ENCODE data around the gene CD99L2. TPM values are rescaled to one million over a fixed set of nuclear protein-coding genes. Genes with fewer than 3 reads are reported as not detected.

CD99L2 gene
- total RNA-seq, 1 experiment from 2014 or later, result 7.3 TPM

DNA sequence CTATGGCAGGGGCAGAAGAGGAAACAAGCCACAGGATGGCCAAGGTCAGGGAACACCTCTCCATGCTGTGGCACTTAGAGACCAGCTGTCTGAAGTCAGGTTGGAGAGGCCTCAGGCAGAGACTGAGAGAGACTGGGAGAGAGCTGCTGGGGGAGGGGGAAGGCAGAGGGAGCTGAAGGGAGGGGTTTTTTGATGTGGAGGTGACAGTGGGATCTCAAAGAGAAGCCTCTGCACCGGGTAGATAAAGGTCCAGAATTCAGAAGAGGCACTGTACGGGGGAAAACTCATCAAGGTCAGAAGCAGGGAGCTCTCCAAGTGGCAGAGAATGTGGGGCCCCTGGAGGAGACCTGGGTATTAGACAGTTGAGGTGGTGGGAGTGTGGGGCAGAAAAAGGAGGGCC is 43.1 kb upstream of the CD99L2 start:
- H2BK12ac ChIP-seq (ENCODE audit: insufficient read length, low read depth, low read length), result no peak overlapping the region
- H4K5ac ChIP-seq (ENCODE audit: insufficient read length, low read depth, low read length), result no peak overlapping the region
- no peak overlapping the region for H2BK15ac ChIP-seq (ENCODE audit: low read depth, low read length)
- H3K27ac Mint-ChIP-seq, result no peak overlapping the region
- H4K8ac ChIP-seq (replicated peaks; ENCODE audit: insufficient read length, low read depth, low read length), result no peak overlapping the region
- H3K4ac ChIP-seq (ENCODE audit: low read depth, low read length), result no peak overlapping the region
- no peak overlapping the region for H2AK5ac ChIP-seq (ENCODE audit: insufficient read length, low read length)
- no peaks in the 10 kb centered on the region for H3K9me3 ChIP-seq (ENCODE audit: control insufficient read depth, low read depth, low read length)
- TF ChIP-seq, protein P1, sequence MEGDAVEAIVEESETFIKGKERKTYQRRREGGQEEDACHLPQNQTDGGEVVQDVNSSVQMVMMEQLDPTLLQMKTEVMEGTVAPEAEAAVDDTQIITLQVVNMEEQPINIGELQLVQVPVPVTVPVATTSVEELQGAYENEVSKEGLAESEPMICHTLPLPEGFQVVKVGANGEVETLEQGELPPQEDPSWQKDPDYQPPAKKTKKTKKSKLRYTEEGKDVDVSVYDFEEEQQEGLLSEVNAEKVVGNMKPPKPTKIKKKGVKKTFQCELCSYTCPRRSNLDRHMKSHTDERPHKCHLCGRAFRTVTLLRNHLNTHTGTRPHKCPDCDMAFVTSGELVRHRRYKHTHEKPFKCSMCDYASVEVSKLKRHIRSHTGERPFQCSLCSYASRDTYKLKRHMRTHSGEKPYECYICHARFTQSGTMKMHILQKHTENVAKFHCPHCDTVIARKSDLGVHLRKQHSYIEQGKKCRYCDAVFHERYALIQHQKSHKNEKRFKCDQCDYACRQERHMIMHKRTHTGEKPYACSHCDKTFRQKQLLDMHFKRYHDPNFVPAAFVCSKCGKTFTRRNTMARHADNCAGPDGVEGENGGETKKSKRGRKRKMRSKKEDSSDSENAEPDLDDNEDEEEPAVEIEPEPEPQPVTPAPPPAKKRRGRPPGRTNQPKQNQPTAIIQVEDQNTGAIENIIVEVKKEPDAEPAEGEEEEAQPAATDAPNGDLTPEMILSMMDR (conservative IDR thresholded peaks at IDR 0.05), result no peak
- no peaks in the 10 kb centered on the region for H3K23me2 ChIP-seq (ENCODE audit: insufficient read length, low read depth, low read length, poor library complexity, severe bottlenecking)
- H3K4me3 Mint-ChIP-seq, result no peak overlapping the region
- no peak overlapping the region for H3K14ac ChIP-seq (ENCODE audit: insufficient read depth, low read length)
- H2BK120ac ChIP-seq (ENCODE audit: low read depth, low read length, poor library complexity, severe bottlenecking), result no peak overlapping the region
- WGBS (ENCODE audit: extremely low coverage, insufficient read length, low lambda C conversion rate), result no CpG with 5 or more reads among the region's 2 CpGs
- peaks cover 20 to 25% of the 10 kb centered on the region in 2 experiments for H3K4me1 Mint-ChIP-seq
- no peak overlapping the region for H3K56ac ChIP-seq (ENCODE audit: insufficient read length, low read depth, low read length)
- H4K91ac ChIP-seq (ENCODE audit: insufficient read length, low read depth, low read length), result no peak overlapping the region
- no peak overlapping the region for H3K18ac ChIP-seq (ENCODE audit: insufficient read length, low read depth, low read length)
- no peak overlapping the region for H3K27ac ChIP-seq (ENCODE audit: insufficient read length, low read depth, low read length)
- no peak overlapping the region for H2BK20ac ChIP-seq (ENCODE audit: low read depth, low read length, poor library complexity, severe bottlenecking)
- peaks cover 17% of the 10 kb centered on the region for H3K27me3 Mint-ChIP-seq (ENCODE audit: low read depth)
- H3K36me3 Mint-ChIP-seq (ENCODE audit: insufficient read depth in 1 of 3, low read depth in 3 of 3), result peaks cover 3 to 9% (median 6%) of the 10 kb centered on the region in 3 experiments; a peak in 6 of 7 replicates
- no peak overlapping the region for H3K9ac ChIP-seq (ENCODE audit: extremely low read depth, insufficient read length, low read length)
- H3K79me1 ChIP-seq (ENCODE audit: insufficient read depth, low read depth, low read length, poor library complexity, severe bottlenecking), result no peaks in the 10 kb centered on the region
- peaks cover 59 to 73% of the 10 kb centered on the region in 2 experiments for H3K9me3 Mint-ChIP-seq
- no peak overlapping the region for H2BK5ac ChIP-seq (ENCODE audit: insufficient read length, low read length)
- H4K20me1 ChIP-seq (ENCODE audit: control insufficient read depth, insufficient read depth, insufficient read length), result no peaks in the 10 kb centered on the region
- H3K27me3 ChIP-seq (ENCODE audit: insufficient read depth, low read length), result no peaks in the 10 kb centered on the region
- H3K79me2 ChIP-seq (ENCODE audit: insufficient read depth, low read length), result no peaks in the 10 kb centered on the region
- H3K4me1 ChIP-seq (ENCODE audit: insufficient read depth, low read length), result peaks cover 2% of the 10 kb centered on the region; the same call in 1 of the 2 replicates
- no peak overlapping the region for H2AFZ ChIP-seq (ENCODE audit: low read length)
- H3K4me2 ChIP-seq (ENCODE audit: insufficient read depth, insufficient read length, low read length), result no peak overlapping the region
- H3T11ph ChIP-seq (ENCODE audit: low read length), result no peak overlapping the region
- DNase-seq, result no peak
- H3K23ac ChIP-seq (ENCODE audit: insufficient read length, low read depth, low read length), result no peak overlapping the region
